Endodermal cell (in vitro differentiated cells): ENCODE measurements around the gene BRD2. TPM values are rescaled to one million over a fixed set of nuclear protein-coding genes. Genes with fewer than 3 reads are reported as not detected.

Experiments used
- DNase-seq: peaks from one replicate; pipeline ENCODE4 v3.0.0-alpha.2; 2017
- H3K27ac ChIP-seq: 2 replicates; pipeline ENCODE4 v1.5.1; 2013; ENCODE audit warnings: mild to moderate bottlenecking, low read depth, low read length, moderate library complexity
- H3K27me3 ChIP-seq: 2 replicates; pipeline ENCODE4 v1.6.1; 2013; ENCODE audit warnings: mild to moderate bottlenecking, low read length, moderate library complexity; ENCODE audit not compliant: insufficient read depth, control insufficient read depth, poor library complexity, severe bottlenecking
- H3K36me3 ChIP-seq: 2 replicates; pipeline ENCODE4 v1.7.0; 2013; ENCODE audit warnings: mild to moderate bottlenecking, low read length, moderate library complexity; ENCODE audit not compliant: control insufficient read depth, insufficient read depth
- H3K4me1 ChIP-seq: one replicate; pipeline ENCODE4 v1.7.0; 2013; ENCODE audit warnings: low read length; ENCODE audit not compliant: control insufficient read depth, insufficient read depth
- H3K4me3 ChIP-seq: 2 replicates; pipeline ENCODE4 v1.5.1; 2013; ENCODE audit warnings: mild to moderate bottlenecking, low read length, moderate library complexity
- H3K9ac ChIP-seq: 2 replicates; pipeline ENCODE4 v1.6.1; 2013; ENCODE audit warnings: mild to moderate bottlenecking, low read length, moderate library complexity; ENCODE audit not compliant: poor library complexity, severe bottlenecking; ENCODE audit errors: extremely low read depth
- H3K9me3 ChIP-seq: 2 replicates; pipeline ENCODE4 v1.6.1; 2013; ENCODE audit warnings: mild to moderate bottlenecking, low read length, moderate library complexity; ENCODE audit not compliant: control insufficient read depth
- H3K27ac Mint-ChIP-seq: 2 replicates; pipeline ENCODE4 v1.8.0; 2020; ENCODE audit warnings: mixed read lengths
- H3K27me3 Mint-ChIP-seq: 2 replicates; pipeline ENCODE4 v1.8.0; 2021; ENCODE audit warnings: mild to moderate bottlenecking, mixed read lengths; ENCODE audit not compliant: insufficient read depth
- H3K36me3 Mint-ChIP-seq: 2 replicates; pipeline ENCODE4 v1.8.0; 2020; ENCODE audit warnings: low read depth, mixed read lengths
- H3K4me1 Mint-ChIP-seq: 2 replicates; pipeline ENCODE4 v1.8.0; 2020; ENCODE audit warnings: mixed read lengths
- H3K4me3 Mint-ChIP-seq: 2 replicates; pipeline ENCODE4 v1.8.0; 2020; ENCODE audit warnings: mild to moderate bottlenecking, moderate library complexity, mixed read lengths
- H3K9me3 Mint-ChIP-seq: 2 replicates; pipeline ENCODE4 v1.8.0; 2020; ENCODE audit warnings: mild to moderate bottlenecking, mixed read lengths
- WGBS, 2 experiments: methylation state at CpG; one replicate each; pipeline versions ENCODE4 v1.1.5 to v1.1.7; 2013; ENCODE audit warnings: missing lambda C conversion rate in 2 of 2, mixed read lengths in 1 of 2; ENCODE audit not compliant: insufficient coverage in 1 of 2, insufficient read length in 1 of 2; 5-methylcytosine and 5-hydroxymethylcytosine counted together
- total RNA-seq, 2 donors: library from RNA; stranded (reverse); fragmentation: NEBNext Ultra II Directional in 1 of 2; extraction: Animal tissue kit (Norgen Biotek cat#: 25700) in 1 of 2; gene quantifications; 2 replicates in 1 of 2; 3 replicates in 1 of 2; pipeline ENCODE4 v1.2.1, GENCODE V29; 2021
- TF ChIP-seq, protein P1 (sequence below): fragments of 200-600 bp; sonication (generic); conservative IDR thresholded peaks from 2 replicates; pipeline ENCODE4 v1.5.0; 2021; ENCODE audit warnings: antibody characterized with exemption, mild to moderate bottlenecking

Gene BRD2
- total RNA-seq, 2 donors from 2014 or later: 209 to 233 TPM

DNA sequence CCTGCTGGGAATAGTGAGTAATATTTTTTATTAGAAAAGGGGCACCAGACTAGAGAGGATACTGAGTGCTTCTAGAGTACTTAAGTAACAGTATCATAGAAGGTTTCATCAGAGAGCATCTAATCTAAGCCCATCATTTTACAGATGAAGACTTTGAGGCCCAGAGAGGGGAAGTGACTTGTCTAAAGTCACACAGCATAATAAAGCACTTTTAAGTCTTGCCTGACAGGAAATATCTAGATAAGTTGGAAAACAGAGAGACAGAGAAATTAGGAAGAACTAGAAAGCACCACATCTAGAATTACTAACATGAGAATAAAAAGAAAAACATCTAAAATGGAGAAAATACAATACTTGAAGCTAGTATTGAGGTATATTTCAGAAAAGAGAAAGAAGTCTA, 21.5 kb upstream of the BRD2 start:
- H3K4me3 Mint-ChIP-seq: no peak overlapping the region
- H3K9me3 ChIP-seq: no peaks in the 10 kb centered on the region
- no peaks in the 10 kb centered on the region for H3K36me3 Mint-ChIP-seq
- no peak for DNase-seq
- no peak overlapping the region for H3K27ac Mint-ChIP-seq
- H3K9ac ChIP-seq: no peak overlapping the region
- no peaks in the 10 kb centered on the region for H3K4me1 ChIP-seq
- no peaks in the 10 kb centered on the region for H3K4me1 Mint-ChIP-seq
- H3K27ac ChIP-seq: no peak overlapping the region
- no peaks in the 10 kb centered on the region for H3K27me3 ChIP-seq
- no peaks in the 10 kb centered on the region for H3K36me3 ChIP-seq
- H3K9me3 Mint-ChIP-seq: no peaks in the 10 kb centered on the region
- H3K4me3 ChIP-seq: no peak overlapping the region
- no peaks in the 10 kb centered on the region for H3K27me3 Mint-ChIP-seq
- TF ChIP-seq, protein P1, sequence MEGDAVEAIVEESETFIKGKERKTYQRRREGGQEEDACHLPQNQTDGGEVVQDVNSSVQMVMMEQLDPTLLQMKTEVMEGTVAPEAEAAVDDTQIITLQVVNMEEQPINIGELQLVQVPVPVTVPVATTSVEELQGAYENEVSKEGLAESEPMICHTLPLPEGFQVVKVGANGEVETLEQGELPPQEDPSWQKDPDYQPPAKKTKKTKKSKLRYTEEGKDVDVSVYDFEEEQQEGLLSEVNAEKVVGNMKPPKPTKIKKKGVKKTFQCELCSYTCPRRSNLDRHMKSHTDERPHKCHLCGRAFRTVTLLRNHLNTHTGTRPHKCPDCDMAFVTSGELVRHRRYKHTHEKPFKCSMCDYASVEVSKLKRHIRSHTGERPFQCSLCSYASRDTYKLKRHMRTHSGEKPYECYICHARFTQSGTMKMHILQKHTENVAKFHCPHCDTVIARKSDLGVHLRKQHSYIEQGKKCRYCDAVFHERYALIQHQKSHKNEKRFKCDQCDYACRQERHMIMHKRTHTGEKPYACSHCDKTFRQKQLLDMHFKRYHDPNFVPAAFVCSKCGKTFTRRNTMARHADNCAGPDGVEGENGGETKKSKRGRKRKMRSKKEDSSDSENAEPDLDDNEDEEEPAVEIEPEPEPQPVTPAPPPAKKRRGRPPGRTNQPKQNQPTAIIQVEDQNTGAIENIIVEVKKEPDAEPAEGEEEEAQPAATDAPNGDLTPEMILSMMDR: no peak

DNA sequence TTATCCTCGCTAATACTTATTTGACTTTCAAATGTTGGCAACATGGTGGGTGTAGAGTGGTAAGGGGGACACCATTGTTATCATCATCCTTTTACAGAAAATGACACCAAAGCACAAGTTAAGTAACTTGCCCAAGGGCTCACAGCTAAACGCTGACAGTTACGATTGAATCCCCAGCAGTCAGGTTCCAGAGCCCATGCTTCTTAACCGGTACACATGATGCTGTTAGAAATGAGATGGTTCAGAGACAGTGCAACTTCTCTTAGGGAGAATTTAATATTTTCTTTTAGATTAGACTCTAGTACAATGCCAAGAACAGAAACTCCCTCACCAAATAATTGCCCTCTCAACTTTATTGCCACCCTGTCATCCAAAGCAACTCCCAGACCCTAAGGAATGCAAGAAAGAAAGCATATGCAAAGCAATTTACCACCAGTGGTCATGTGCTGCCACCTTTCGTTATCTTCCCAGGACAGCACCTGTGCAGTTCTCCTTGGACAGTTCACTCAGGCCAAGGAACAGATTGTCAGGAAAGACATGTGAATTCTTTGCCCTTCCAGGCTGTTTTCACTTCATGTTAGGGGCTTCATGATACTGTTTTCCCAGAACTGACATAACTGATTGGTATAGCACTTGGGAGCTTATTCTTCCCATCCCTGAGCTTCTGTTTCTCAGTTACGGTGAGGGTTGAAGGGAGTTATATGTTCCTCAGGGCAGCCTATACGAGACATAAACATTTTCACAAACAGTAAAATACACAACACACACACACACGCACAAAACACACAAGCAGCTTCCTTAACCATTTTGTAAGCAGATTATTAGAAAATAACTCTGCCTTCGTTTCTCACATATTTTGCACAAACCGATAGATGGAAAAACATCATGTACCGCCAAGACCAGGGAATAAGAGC, 20.6 kb upstream of the BRD2 start:
- WGBS, 2 experiments: 71 to 76% methylated on average over 7 to 10 of the region's 11 CpGs
- DNase-seq: peak; percentile 84
- Histone ChIP-seq H3K36me3 (no peaks in the 10 kb centered on the region), H3K4me3 (no peak overlapping the region), H3K9ac (no peak overlapping the region), H3K27me3 (no peaks in the 10 kb centered on the region), H3K9me3 (no peaks in the 10 kb centered on the region), H3K27ac (no peak overlapping the region), H3K4me1 (no peaks in the 10 kb centered on the region)
- no peaks in the 10 kb centered on the region for H3K27me3 Mint-ChIP-seq
- H3K36me3 Mint-ChIP-seq: no peaks in the 10 kb centered on the region
- no peaks in the 10 kb centered on the region for H3K9me3 Mint-ChIP-seq
- H3K27ac Mint-ChIP-seq: no peak overlapping the region
- TF ChIP-seq, protein P1: peak; percentile 79
- no peak overlapping the region for H3K4me3 Mint-ChIP-seq
- H3K4me1 Mint-ChIP-seq: no peaks in the 10 kb centered on the region

- Histone ChIP-seq H3K4me3 (no peak overlapping the region), H3K9me3 (no peaks in the 10 kb centered on the region), H3K4me1 (no peaks in the 10 kb centered on the region), H3K27me3 (no peaks in the 10 kb centered on the region), H3K9ac (no peak overlapping the region), H3K27ac (no peak overlapping the region), H3K36me3 (no peaks in the 10 kb centered on the region)
- no peak overlapping the region for H3K4me3 Mint-ChIP-seq
- H3K27ac Mint-ChIP-seq: no peak overlapping the region
- DNase-seq: no peak
- 92 to 93% methylated on average over 6 to 9 of the region's 9 CpGs for WGBS, 2 experiments
- H3K36me3 Mint-ChIP-seq: no peaks in the 10 kb centered on the region
- no peaks in the 10 kb centered on the region for H3K27me3 Mint-ChIP-seq
- no peaks in the 10 kb centered on the region for H3K4me1 Mint-ChIP-seq
- TF ChIP-seq, protein P1: no peak
- H3K9me3 Mint-ChIP-seq: no peaks in the 10 kb centered on the region
Measured at GRCh38 chr6:32949113-32949512, 19.3 kb upstream of the BRD2 start.
